ENCODE results near the gene PSEN1. TPM values are rescaled to one million over a fixed set of nuclear protein-coding genes. Genes with fewer than 3 reads are reported as not detected.
A peak's percentile ranks its signal among the peaks of the same experiment; 100 is the strongest.

Gene PSEN1
- total RNA-seq, 1 experiment from 2014 or later = 44.9 TPM

DNA sequence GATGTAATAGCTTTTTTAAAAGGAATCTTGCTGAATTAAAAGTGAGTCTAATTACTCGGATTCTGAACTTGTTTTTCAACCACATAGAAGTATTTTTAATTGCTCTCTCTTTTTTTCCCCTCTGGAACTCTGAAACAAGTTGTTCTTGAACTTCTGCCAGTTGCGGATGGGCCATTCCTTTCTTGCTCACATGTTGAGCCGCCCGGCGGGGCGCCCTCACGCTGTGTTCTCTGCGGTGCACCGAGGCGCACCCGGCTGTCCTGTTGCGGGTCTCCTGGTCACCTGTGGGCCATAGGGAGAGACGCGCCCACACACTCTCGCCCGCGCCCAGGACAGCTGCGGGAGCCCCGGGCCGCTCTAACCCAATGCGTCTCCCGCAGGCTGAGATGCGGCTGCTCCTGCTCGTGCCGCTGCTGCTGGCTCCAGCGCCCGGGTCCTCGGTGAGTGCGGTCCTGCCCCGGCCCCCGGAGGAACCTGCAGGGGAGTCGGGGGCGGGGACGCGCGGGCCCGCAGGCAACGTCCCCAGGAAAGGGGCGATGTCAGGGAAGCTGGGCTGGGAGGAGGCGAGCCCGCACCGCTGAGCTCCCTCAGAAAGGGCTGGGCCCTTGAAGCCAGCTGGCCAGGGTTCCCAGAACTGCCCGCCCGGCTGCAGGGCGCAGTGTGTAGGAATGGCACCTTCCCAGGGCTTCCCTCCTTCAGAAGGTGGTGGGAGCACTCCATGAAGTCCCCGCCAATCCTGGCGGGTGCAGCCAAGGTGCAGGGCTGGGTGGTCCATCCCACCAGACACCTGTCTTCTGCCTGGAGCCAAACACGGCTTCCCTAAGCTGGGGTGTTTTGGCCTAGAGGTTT, 103.3 kb downstream of the PSEN1 start:
- DNase-seq (ENCODE audit: low read depth) = peak; percentile 54

DNA sequence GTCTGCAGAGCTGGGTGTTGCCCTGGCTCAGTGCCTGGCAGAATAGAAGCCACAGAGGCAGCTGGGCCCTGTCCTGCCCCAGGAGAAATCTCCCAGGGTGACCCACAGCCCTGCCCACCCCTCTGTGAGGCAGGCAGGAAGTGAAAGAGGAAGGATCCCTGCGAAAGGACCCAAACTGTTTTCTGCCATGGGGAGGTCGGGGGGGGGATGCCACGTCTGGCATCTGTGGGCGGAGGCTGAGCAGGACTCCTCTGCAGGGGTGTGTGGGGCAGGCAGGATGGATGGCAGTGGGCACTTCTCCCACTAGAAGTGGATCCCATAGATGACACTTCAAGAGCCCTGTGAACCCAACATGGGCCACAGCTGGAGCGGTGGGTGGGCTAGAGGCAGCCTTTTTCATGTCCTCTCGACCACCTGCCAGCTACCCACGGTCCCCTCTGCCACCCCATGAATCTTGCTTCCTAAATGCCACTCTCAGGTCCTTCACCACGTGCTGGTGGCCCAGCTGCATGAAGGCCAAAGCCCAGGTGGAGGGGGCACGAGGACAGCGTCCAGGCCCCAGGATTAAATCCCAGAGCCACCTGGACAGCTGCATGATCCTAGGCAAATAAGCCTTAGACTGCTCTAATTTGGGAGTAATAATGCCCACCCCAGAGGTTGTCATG, 104.6 kb downstream of the PSEN1 start:
- DNase-seq (ENCODE audit: low read depth) = no peak

DNA sequence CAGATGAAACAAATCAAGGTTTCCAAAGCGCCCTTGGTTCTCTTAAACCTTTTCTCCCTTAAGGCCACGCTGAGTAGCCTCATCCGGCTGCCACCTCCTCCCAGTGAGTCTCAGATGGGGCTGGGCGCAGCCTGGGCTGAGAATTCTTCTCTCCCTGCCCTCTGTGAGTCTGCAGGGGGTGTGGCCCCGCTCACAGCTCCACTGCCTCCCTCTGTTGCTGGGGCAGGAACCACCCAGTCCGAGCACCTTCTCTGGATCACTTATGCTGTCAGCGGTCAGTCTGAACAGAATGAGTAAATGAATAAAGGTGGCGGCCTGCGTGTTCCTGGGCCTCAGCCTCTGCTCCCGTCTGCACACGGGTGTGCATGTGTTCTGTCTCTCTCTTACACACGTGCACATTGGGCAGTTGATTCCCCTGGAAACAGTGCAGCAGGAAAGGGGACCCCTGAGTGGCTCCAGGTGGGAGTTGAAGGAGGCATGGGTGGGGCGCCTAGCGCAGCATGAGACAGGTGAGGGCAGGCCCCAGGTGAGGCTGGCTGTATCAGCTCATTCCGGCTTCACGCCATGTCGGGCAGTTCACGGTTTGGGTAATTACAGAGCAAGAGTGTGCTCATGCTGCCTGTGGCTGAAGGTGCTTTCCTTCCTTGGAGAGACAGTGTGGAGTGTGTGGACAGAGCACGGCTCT, 105.3 kb downstream of the PSEN1 start:
- no peak for DNase-seq (ENCODE audit: low read depth)

DNA sequence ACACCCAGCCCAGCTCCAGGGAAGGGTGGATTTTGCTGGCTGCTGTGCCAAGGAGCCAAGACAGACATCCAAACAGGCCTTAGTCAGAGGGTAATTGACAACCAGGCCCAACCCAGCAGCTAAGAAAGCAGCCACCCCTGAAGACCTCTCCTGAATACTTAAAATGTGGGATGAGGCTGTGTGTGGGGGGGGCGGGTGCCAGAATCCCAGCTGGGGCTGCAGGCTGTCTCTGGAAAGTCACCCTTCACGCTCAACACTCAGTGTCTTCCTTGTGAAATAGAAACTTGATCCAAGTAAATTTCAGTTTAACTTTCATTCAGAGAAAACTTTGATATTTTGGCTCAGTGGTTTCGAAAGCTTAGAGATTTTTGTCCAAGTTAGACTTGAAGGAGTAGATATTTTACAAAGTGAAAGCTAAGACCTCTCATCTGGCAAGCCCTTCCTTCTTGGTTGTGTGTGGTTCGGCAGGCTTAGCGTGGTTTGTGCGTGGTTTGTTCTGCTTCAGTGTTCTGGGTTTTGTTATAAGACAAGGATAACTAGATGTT, 106.1 kb downstream of the PSEN1 start:
- no peak for DNase-seq (ENCODE audit: low read depth)

DNA sequence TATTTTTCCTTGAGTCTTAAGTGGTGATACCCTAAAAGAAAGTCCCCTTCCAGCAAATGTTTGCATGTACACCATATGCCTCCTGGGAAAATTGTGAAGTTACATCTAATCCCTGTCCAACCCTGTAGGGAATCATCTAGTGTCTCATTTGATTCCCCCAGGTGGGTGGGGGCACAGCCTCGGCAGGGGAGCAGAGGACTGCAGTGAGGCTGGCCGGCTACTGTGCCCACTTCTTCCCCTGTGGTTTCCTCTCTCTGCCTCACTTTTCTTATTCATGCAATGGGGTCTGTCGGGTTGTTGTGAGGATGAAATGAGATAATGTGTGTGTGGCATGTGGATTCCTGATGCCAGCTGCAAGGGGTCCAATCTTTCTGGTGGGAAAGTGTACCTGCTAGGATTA, 107.0 kb downstream of the PSEN1 start:
- no peak for DNase-seq (ENCODE audit: low read depth)

DNA sequence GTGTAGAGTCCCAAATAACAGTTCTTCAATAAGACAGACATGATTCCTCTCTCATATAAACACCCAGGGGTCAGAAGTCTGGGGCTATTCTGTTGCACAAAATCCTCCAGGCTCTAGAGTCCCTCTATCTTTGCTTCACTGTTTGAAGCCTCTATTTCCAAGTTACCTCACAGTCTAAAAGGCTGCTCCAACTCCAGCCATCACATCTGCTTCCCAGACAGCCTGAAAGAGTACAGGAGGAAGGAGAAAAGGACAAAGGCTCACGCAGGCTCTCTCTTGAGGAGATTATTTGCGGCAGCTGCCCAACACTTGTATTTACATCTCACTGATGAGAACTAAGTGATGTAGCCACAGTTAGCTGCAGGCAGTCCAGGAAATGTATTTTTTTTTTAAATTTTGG, 107.4 kb downstream of the PSEN1 start:
- no peak for DNase-seq (ENCODE audit: low read depth)

DNA sequence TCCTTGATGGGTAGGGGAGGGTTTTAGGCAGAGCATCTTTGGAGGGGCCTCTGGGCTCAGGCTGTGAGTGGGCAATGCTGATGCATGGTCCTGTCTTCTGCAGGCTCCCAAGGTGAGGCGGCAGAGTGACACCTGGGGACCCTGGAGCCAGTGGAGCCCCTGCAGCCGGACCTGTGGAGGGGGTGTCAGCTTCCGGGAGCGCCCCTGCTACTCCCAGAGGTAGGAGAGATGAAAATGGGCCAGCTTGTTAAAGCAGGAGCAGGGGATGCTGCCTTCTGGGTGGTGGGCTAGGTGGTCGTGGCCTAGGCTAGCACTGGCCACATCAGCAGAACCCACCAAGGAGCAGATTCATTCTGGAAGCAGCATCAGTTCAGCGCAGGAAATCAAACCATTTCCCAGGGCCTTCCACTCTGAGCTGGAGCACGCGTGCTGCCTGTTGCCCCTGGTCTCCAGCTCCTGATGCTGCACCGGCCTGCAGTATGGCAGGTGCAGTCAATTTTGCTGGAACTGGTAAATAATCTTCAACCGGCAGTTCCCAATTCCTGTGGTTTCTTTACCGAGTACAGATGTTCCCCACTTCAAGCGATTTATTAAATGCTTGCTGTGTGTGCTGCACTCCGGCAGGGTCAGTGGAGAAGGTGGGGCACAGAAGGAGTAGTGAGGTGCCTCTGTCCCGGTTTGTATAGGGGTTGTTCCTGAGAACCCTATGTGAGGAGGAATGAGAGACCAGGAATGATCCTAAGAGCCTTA, 108.4 kb downstream of the PSEN1 start:
- no peak for DNase-seq (ENCODE audit: low read depth)

DNA sequence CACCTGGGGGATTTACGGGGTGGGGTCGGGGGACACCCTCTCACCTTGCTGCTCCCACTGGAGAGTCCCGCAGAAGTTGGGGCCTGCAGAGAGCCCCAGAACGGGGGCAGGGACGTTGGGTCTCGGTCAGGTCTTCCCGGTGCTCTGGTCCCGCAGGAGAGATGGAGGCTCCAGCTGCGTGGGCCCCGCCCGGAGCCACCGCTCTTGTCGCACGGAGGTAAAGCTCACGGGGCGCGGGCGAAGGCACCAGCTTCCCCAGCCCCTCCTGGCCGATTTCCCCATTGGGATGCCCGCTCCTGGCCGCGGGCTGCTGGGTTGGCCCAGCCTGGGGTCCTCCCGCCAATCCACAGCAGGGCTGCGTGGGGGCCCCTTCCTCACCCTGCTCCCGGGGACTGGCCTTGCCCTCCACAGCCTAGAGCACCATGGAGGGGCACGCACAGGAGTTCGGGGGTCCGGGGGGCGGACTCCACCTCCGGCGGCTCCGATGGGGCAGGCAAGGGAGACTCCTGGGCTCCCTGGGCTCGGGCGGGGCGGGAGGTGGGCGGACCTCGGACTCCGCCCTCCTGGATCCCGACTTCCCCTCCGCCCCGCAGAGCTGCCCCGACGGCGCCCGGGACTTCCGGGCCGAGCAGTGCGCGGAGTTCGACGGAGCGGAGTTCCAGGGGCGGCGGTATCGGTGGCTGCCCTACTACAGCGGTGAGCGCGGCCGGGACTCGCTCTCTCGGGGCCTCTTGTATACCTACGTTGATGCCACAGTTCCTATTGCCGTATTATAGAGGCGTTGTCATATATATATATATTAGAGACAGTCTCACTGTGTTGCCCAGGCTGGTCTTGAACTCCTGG, 109.4 kb downstream of the PSEN1 start:
- DNase-seq (ENCODE audit: low read depth) = no peak

DNA sequence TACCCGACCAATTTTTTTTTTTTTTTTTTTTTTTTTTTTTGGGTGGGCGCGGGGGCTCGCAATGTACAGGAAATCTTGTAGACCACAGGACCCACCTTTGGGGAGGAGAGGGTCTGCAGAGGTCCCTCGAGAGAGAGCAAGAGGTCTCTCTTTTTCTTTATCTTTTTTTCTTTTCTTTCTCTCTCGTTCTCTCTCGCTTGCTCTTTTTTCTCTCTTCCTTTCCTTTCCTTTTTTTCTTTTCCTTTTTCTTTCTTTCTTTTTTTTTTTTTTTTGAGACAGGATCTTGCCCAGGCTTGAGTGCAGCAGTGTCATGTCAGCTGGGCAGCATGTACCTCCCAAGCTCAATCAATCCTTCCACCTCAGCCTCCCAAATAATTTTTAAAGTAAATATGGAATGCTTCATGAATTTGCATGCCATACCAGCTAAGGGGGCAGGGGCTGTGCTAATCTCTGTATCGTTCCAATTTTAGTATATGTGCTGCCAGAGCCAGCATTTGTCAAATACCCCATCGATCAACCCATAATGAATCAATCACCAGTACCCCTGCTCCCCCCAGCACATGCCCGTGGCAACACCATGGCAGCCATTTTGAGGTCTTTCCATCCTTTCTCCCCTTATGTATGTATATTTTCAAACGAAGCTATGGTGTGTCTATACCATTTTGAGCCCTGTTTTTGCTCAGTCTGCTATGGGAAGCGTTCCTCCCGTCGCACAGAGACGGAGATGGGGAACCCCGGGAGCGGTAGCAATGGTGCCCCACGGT, 110.3 kb downstream of the PSEN1 start:
- DNase-seq (ENCODE audit: low read depth) = no peak

DNA sequence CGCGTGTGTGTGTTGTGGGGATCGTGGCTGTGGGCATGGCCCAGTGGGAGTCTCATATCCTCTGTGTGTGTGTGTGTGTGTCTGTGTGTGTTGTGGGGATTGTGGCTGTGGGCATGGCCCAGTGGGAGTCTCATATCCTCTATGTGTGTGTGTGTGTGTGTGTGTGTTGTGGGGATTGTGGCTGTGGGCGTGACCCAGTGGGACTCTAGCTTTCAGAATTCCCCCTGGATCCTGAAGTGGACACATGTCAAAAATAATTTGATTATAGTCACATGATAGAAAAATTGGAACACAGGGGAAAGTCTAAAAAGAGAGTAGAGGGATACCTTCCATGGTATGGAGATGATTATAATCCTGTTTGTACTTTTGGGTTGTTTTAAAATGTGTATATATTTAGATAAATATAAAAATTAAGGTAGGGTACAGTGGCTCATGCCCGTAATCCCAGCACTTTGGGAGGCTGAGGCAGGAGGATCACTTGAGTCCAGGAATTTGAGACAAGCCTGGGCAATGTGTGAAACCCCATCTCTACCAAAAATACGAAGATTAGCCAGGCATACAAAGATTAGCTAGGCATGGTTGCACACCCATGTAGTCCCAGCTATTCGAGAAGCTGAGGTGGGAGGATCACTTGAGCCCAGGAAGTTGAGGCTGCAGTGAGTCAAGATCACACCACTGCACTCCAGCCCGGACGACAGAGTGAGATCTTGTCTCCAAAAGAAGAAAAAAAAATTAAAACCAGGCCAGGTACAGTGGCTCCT, 112.0 kb downstream of the PSEN1 start:
- peak; percentile 62 for DNase-seq (ENCODE audit: low read depth)

DNA sequence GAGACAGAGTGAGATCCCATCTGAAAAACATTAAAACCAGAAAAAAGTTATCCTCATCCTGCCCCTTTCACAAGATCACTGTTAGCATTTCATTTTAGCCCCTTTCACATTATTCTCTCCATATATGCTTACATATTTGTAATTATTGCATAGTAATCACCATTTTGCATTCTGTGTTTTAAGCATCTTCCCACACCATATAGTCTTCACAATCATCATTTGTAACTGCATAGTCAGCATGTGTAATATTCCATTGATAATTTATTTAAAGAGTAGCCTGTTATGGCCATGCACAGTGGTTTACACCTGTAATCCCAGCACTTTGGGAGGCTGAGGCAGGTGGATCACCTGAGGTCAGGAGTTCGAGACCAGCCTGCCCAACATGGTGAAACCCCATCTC, 112.8 kb downstream of the PSEN1 start:
- DNase-seq (ENCODE audit: low read depth) = no peak

DNA sequence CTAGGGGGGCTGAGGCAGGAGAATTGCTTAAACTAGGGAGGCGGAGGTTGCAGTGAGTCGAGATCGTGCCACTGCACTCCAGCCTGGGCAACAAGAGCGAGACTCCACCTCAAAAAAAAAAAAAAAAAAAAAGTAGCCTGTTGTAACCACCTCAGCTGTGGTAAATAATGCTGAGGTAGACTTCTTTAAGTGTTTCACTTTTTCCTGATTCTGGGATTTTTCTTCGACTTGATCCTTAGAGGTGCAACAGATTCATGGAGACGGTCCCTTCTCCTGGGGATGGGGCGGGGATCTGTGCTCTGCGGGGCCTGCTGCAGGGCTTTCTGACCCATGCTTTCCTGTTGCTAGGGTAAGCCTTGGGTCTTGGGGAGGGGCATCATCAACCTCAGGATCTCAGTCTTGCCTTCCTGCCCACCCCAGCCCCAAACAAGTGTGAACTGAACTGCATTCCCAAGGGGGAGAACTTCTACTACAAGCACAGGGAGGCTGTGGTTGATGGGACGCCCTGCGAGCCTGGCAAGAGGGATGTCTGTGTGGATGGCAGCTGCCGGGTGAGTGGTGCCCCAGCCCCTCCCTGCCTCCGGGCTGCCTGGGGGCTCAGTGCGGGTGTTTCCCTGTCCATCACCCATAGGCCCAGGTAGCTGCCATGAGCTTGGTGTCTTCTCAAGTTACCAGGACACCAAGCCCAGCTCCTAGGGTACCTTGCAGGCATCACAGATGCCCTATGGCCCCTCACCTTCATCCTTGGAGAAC, 113.4 kb downstream of the PSEN1 start:
- no peak for DNase-seq (ENCODE audit: low read depth)

DNA sequence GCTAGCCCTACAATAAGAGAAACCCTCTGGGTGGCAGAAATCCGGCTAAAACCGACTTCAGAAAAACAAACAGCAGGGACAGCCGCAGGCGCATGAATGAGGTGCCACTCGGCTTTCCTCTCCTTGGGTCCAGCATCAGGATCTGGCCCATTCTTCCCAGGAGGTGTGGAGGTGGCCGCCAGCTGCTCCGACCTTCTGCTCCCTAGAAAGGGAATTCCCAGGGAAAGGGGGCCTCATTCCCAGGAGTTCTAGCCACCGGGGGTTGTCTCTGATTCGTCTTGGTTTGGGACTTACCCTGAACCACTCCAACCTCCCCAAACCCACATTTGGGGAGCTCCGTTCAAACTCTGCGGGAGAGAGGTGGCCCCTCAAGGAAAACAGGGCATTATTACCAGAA, 114.0 kb downstream of the PSEN1 start:
- DNase-seq (ENCODE audit: low read depth) = no peak

DNA sequence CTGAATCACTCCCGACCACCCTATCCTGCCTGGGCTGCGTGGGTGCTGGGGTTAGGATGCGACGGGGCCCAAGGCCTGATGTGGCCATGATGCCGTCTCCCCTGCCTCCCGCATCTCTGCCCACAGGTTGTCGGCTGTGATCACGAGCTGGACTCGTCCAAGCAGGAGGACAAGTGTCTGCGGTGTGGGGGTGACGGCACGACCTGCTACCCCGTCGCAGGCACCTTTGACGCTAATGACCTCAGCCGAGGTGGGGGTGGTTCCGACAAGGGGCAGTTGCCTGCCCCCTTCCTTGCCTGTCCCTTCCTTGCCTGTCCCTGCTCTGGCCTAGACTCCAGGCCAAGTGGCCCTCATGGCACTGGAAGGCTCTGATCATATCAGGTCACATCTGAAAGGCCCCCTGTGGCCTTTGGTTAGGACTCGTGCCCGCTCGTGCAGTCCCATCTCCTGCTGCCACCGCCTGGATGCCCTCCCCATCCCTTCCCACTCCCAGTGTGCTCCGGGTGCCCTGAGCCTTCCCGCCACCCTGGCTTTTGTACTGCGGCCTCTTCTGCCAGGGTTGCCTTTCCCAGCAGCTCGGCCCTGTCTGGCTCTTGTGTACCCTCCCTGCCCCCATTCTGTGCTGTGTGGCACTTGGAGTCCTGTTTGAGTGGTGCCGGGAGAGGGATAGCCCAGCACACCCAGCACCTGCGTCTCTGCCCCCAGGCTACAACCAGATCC, 114.6 kb downstream of the PSEN1 start:
- DNase-seq (ENCODE audit: low read depth) = no peak

DNA sequence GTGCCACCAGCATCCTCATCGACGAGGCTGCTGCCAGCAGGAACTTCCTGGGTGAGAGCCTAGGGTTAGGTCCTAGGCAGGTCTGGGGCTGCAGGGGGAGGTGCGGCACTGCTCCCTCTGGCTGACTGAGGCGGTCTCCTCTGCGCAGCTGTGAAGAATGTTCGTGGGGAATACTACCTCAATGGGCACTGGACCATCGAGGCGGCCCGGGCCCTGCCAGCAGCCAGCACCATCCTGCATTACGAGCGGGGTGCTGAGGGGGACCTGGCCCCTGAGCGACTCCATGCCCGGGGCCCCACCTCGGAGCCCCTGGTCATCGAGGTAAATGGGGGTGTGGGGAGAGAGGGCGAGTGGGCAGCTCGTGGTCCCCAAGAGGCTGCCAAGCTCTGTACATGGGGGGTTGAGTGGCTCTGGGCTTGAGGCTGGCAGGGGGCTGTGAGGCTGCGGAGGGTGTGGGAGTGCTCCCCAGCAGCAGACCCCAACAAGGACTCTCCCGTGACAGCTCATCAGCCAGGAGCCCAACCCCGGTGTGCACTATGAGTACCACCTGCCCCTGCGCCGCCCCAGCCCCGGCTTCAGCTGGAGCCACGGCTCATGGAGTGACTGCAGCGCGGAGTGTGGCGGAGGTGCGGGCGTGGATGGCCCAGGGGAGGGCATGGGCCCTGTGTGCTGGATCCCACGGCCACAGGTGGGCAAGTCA, 115.4 kb downstream of the PSEN1 start:
- no peak for DNase-seq (ENCODE audit: low read depth)

DNA sequence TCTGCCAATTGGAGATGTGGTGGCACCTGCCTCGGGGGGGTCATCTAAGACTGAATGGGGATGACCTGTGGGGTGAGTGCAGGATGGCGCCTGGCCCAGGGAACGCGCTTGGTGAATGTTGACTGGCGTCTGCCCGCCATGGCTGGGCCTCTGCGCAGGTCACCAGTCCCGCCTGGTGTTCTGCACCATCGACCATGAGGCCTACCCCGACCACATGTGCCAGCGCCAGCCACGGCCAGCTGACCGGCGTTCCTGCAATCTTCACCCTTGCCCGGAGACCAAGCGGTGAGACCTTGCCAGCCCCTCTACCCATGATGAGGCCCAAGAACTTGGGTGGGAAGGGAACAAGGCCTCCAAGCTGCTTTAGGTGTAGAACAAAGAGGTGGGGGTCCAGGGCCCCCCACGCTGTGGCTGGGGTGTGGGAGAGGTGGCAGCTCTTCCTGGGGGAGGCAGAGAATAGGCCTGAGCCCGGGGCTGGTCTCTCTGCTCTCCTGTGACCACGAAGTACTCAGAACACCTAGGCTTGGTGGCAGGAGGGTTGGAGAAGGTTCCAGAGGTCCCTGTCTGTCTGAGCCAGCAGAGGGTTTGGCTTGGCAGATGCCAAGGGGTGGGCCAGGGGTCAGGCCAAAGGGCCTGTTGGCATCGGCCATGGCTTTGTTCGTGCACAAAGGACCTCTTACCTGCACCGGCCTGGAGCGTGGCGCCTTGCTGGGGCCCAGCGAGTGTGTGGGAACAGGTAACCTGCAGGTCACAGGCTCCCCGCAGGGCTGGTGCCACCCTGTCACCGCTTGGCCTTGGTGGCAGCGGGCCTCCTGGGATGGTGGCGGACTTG, 116.4 kb downstream of the PSEN1 start:
- DNase-seq (ENCODE audit: low read depth) = no peak

DNA sequence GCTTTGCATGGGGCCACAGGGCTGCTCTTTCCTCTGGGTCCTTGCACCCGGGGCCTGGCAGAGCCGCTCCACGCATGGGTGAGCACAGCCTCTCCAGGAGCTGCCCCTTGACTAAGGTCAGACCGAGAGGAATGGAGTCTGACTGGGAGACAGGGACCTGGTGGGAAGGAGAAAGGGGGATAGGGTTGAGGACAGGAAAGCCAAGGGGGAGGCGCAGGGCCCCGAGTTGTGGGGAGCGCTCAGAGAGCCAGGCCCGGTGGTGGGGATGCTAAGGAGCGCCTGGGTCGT, 117.0 kb downstream of the PSEN1 start:
- DNase-seq (ENCODE audit: low read depth) = no peak

Data from M059J (cell line).